ENCODE results near the gene RAD9B. TPM values are rescaled to one million over a fixed set of nuclear protein-coding genes. Genes with fewer than 3 reads are reported as not detected.

The RAD9B gene
- total RNA-seq, 1 donor from 2014 or later, result not detected

DNA sequence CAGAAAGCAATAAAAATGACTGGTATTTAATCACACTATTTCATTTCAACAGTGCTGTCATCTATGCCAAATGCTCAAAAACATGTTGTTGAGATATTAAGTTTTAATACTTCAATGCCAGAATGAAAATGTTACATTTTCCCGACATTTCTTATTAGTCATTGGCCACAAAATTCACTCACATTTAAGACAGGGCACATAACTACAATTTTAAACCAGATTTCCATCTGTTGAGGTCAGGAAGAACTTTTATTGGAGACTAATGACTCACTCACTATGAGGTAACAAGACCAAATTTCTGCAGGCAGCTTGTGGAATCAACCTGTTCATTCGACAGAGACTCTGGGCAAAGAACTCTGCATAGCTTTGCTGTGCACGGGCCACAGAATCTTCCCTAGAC, 44.2 kb downstream of the RAD9B start:
- TF ChIP-seq, protein P1, sequence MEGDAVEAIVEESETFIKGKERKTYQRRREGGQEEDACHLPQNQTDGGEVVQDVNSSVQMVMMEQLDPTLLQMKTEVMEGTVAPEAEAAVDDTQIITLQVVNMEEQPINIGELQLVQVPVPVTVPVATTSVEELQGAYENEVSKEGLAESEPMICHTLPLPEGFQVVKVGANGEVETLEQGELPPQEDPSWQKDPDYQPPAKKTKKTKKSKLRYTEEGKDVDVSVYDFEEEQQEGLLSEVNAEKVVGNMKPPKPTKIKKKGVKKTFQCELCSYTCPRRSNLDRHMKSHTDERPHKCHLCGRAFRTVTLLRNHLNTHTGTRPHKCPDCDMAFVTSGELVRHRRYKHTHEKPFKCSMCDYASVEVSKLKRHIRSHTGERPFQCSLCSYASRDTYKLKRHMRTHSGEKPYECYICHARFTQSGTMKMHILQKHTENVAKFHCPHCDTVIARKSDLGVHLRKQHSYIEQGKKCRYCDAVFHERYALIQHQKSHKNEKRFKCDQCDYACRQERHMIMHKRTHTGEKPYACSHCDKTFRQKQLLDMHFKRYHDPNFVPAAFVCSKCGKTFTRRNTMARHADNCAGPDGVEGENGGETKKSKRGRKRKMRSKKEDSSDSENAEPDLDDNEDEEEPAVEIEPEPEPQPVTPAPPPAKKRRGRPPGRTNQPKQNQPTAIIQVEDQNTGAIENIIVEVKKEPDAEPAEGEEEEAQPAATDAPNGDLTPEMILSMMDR (conservative IDR thresholded peaks at IDR 0.05; ENCODE audit: low read depth, low read length), result no peak
- H3K4me3 ChIP-seq (ENCODE audit: low read depth, low read length), result no peak overlapping the region
- DNase-seq (ENCODE audit: low read depth), result no peak

DNA sequence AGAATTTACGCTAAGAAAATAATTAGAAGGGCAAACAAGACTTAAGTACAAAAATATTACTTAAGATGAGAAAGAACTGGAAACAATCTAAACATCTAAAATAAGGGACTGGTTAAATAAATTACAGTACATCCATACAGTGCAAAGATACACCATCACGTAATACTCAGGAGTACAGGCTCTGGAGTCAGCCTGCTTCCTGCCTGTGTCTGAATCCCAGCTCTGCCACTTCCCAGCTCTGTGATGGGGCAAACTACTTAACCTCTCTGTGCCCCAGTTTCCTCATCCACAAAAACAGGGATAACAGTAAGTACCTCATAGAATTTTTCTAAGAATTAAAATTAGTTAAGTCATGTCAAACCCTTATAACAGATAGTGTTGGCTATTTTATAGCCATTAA, 45.0 kb downstream of the RAD9B start:
- no peak for DNase-seq (ENCODE audit: low read depth)
- H3K4me3 ChIP-seq (ENCODE audit: low read depth, low read length), result no peak overlapping the region
- TF ChIP-seq, protein P1 (conservative IDR thresholded peaks at IDR 0.05; ENCODE audit: low read depth, low read length), result no peak

DNA sequence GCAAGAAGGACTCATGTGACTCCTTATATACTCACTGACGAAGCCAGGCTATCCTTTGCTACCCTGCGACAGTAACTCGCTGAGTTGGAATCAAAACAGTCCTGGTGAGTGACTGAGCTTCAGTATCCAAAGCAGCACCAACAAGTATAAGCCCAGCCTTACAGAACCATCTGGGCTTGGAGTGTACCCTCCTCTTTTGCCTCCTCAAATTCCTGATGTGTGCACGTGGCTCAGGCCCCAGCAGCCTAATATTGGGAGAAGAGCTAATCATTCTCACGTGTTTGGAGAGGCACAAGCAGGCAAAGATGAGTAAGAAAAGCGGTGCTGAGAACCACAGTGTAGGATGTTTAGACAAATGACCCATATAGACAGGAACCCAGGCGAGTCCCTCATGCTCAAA, 46.5 kb downstream of the RAD9B start:
- TF ChIP-seq, protein P1 (conservative IDR thresholded peaks at IDR 0.05; ENCODE audit: low read depth, low read length), result no peak
- H3K4me3 ChIP-seq (ENCODE audit: low read depth, low read length), result no peak overlapping the region
- DNase-seq (ENCODE audit: low read depth), result no peak

DNA sequence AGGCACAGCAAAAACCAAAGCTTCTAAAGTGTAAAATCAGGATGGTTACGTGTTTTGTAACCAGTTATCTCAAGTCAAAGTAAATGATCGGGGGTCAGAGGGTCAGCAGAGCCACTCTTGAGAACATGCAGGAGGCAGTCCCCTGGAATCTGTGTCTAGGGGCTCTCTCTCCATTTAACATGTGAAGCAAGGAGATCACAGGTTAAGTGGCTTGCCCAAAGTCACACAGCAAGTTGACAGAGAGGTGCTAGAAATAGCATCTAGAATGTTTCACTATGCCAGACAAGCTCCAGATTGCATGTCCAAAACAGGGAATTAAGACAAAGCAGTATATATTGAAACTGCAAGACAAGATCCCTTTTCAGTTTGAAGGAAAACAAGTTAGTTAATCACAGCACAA, 47.6 kb downstream of the RAD9B start:
- DNase-seq (ENCODE audit: low read depth), result no peak
- TF ChIP-seq, protein P1 (conservative IDR thresholded peaks at IDR 0.05; ENCODE audit: low read depth, low read length), result no peak
- H3K4me3 ChIP-seq (ENCODE audit: low read depth, low read length), result no peak overlapping the region

DNA sequence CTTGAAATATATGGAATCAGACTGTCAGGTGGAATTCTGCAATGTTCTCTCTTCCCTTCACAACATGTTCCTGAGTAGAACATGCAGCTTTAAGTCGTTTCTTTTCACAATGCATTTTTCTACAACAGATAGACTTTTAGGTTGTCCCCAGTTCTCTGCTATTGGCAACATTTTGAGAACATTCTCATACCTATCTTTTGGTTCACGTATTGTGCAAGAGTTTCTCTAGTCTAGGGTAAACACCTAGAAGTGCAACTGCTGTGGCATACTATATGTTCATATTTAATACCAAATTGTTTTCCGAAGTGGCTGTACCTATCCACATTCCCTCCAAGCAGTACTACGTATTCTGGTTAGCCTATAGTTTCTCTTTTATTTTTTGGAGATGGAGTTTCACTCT, 48.9 kb downstream of the RAD9B start:
- TF ChIP-seq, protein P1 (conservative IDR thresholded peaks at IDR 0.05; ENCODE audit: low read depth, low read length), result no peak
- H3K4me3 ChIP-seq (ENCODE audit: low read depth, low read length), result no peak overlapping the region
- DNase-seq (ENCODE audit: low read depth), result no peak

Other genes with a start within 250 kb of the RAD9B start
- gene ATP2A2, start 221.1 kb upstream of the RAD9B start, total RNA-seq, result 93.5 and 129 TPM in 2 replicates
- gene ANAPC7, start 98.6 kb upstream of the RAD9B start, total RNA-seq, result 46.0 and 61.7 TPM in 2 replicates
- gene ARPC3, start 52.0 kb upstream of the RAD9B start, total RNA-seq, result 972 and 1,336 TPM in 2 replicates
- 27.7 and 36.0 TPM in 2 replicates for gene GPN3, start 34.1 kb upstream of the RAD9B start, total RNA-seq
- gene FAM216A, start 33.5 kb upstream of the RAD9B start, total RNA-seq, result 20.4 and 27.7 TPM in 2 replicates
- 90.1 and 158 TPM in 2 replicates for gene VPS29, start 220 bp upstream of the RAD9B start, total RNA-seq
- gene PPTC7, start 81.0 kb downstream of the RAD9B start, total RNA-seq, result 6.2 and 6.9 TPM in 2 replicates
- 11.4 and 15.3 TPM in 2 replicates for gene TCTN1, start 111.8 kb downstream of the RAD9B start, total RNA-seq
- gene HVCN1, start 186.8 kb downstream of the RAD9B start, total RNA-seq, result 1.4 and 2.5 TPM in 2 replicates
- gene PPP1CC, start 240.6 kb downstream of the RAD9B start, total RNA-seq, result 86.3 and 159 TPM in 2 replicates